ENCODE results near the gene NUP214.

Gene NUP214

GRCh38 chr9:131263701-131264100, 138.3 kb downstream of the NUP214 start:
- no peaks in the 10 kb centered on the region for H3K79me2 ChIP-seq (ENCODE audit: insufficient read depth, low read length)
- H3F3A ChIP-seq (ENCODE audit: insufficient read depth) = no peaks in the 10 kb centered on the region
- no peaks in the 10 kb centered on the region for H3K9me3 ChIP-seq (ENCODE audit: insufficient read depth, low read length)
- no peak overlapping the region for H3K4me2 ChIP-seq (ENCODE audit: low read depth, low read length, poor library complexity, severe bottlenecking)
- H3K36me3 ChIP-seq (ENCODE audit: low read length) = no peaks in the 10 kb centered on the region
- no peaks in the 10 kb centered on the region for H4K20me1 ChIP-seq (ENCODE audit: low read depth, low read length)
- no peak overlapping the region for H2AFZ ChIP-seq (ENCODE audit: low read depth, low read length, severe bottlenecking)
- no peaks in the 10 kb centered on the region for H3K27me3 ChIP-seq (ENCODE audit: low read length)
- TF ChIP-seq CTCF (IDR thresholded peaks at IDR 0.05; ENCODE audit: insufficient read depth, low read length, poor library complexity, severe bottlenecking) = no peak
- TF ChIP-seq EZH2phosphoT487 (conservative IDR thresholded peaks at IDR 0.05; ENCODE audit: low read length) = no peak
- H3K27ac ChIP-seq (ENCODE audit: low read depth, low read length) = no peak overlapping the region
- H3K9ac ChIP-seq (ENCODE audit: low read length) = no peak overlapping the region
- H3K9me2 ChIP-seq (replicated peaks; ENCODE audit: insufficient read depth, low read length) = no peaks in the 10 kb centered on the region
- H3K4me3 ChIP-seq (ENCODE audit: insufficient read depth, low read length, poor library complexity, severe bottlenecking) = no peak overlapping the region

DNA sequence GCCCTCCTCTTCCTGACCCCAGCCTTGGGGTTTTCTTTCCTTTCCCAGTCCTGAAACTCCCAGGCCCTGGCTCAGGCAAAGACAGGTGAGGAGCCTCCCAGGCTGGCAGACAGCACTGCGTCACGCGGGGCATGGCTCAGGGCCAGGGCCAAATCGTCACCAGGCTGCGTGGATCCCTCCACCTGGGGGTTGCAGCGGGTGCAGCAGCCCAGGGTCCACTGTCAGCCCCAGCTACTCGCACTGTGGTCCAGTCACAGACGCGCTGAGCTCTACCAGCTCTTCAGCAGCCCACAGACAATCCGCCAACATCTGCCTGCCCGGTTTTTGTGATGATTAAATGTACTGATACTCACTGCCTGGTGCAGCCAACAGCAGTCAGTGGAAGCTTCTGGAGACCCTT, 138.8 kb downstream of the NUP214 start:
- no peaks in the 10 kb centered on the region for H3K79me2 ChIP-seq (ENCODE audit: insufficient read depth, low read length)
- H3K9ac ChIP-seq (ENCODE audit: low read length) = no peak overlapping the region
- no peak overlapping the region for H2AFZ ChIP-seq (ENCODE audit: low read depth, low read length, severe bottlenecking)
- no peaks in the 10 kb centered on the region for H3K9me2 ChIP-seq (replicated peaks; ENCODE audit: insufficient read depth, low read length)
- no peaks in the 10 kb centered on the region for H3K9me3 ChIP-seq (ENCODE audit: insufficient read depth, low read length)
- H3K27me3 ChIP-seq (ENCODE audit: low read length) = no peaks in the 10 kb centered on the region
- H3K4me2 ChIP-seq (ENCODE audit: low read depth, low read length, poor library complexity, severe bottlenecking) = no peak overlapping the region
- TF ChIP-seq CTCF (IDR thresholded peaks at IDR 0.05; ENCODE audit: insufficient read depth, low read length, poor library complexity, severe bottlenecking) (no peak), EZH2phosphoT487 (conservative IDR thresholded peaks at IDR 0.05; ENCODE audit: low read length) (no peak)
- H3K27ac ChIP-seq (ENCODE audit: low read depth, low read length) = no peak overlapping the region
- H3K36me3 ChIP-seq (ENCODE audit: low read length) = no peaks in the 10 kb centered on the region
- peaks cover 3% of the 10 kb centered on the region; the same call in 1 of the 2 replicates for H3F3A ChIP-seq (ENCODE audit: insufficient read depth)
- H3K4me3 ChIP-seq (ENCODE audit: insufficient read depth, low read length, poor library complexity, severe bottlenecking) = no peak overlapping the region
- no peaks in the 10 kb centered on the region for H4K20me1 ChIP-seq (ENCODE audit: low read depth, low read length)

GRCh38 chr9:131266266-131267229, 141.2 kb downstream of the NUP214 start:
- H3K9me3 ChIP-seq (ENCODE audit: insufficient read depth, low read length) = no peaks in the 10 kb centered on the region
- H2AFZ ChIP-seq (ENCODE audit: low read depth, low read length, severe bottlenecking) = no peak overlapping the region
- H3K27me3 ChIP-seq (ENCODE audit: low read length) = no peaks in the 10 kb centered on the region
- no peaks in the 10 kb centered on the region for H3K9me2 ChIP-seq (replicated peaks; ENCODE audit: insufficient read depth, low read length)
- H3K4me2 ChIP-seq (ENCODE audit: low read depth, low read length, poor library complexity, severe bottlenecking) = no peak overlapping the region
- H3K79me2 ChIP-seq (ENCODE audit: insufficient read depth, low read length) = no peaks in the 10 kb centered on the region; the same call in 1 of the 2 replicates
- peaks cover 8% of the 10 kb centered on the region for H3F3A ChIP-seq (ENCODE audit: insufficient read depth)
- H3K36me3 ChIP-seq (ENCODE audit: low read length) = no peaks in the 10 kb centered on the region
- H3K27ac ChIP-seq (ENCODE audit: low read depth, low read length) = no peak overlapping the region
- H4K20me1 ChIP-seq (ENCODE audit: low read depth, low read length) = no peaks in the 10 kb centered on the region
- H3K4me3 ChIP-seq (ENCODE audit: insufficient read depth, low read length, poor library complexity, severe bottlenecking) = no peak overlapping the region
- TF ChIP-seq EZH2phosphoT487 (conservative IDR thresholded peaks at IDR 0.05; ENCODE audit: low read length) (no peak), CTCF (IDR thresholded peaks at IDR 0.05; ENCODE audit: insufficient read depth, low read length, poor library complexity, severe bottlenecking) (no peak)
- no peak overlapping the region for H3K9ac ChIP-seq (ENCODE audit: low read length)

Data from SU-DHL-6 (cell line).